Urinary bladder (tissue), 4 donors: Measurements from ENCODE around the gene SH3D19. TPM values are rescaled to one million over a fixed set of nuclear protein-coding genes. Genes with fewer than 3 reads are reported as not detected.

ENCODE experiments used
- DNase-seq: peaks from one replicate; pipeline ENCODE4 v3.0.0-alpha.2; 2015; ENCODE audit errors: extremely low spot score
- H3K27ac ChIP-seq: one replicate; pipeline ENCODE4 v1.5.1; 2013; ENCODE audit warnings: low read depth, mild to moderate bottlenecking, moderate library complexity
- H3K36me3 ChIP-seq: one replicate; pipeline ENCODE4 v1.6.1; 2013; ENCODE audit warnings: mild to moderate bottlenecking, moderate library complexity; ENCODE audit not compliant: insufficient read depth
- H3K4me1 ChIP-seq: one replicate; pipeline ENCODE4 v1.6.1; 2013; ENCODE audit warnings: mild to moderate bottlenecking, moderate library complexity; ENCODE audit not compliant: insufficient read depth
- H3K4me3 ChIP-seq: one replicate; pipeline ENCODE4 v1.5.1; 2013; ENCODE audit warnings: low read depth, low read length
- WGBS: extraction: QIAGEN DNeasy Blood & Tissue Kit; methylation state at CpG from one replicate; pipeline ENCODE4 v1.1.7; 2013; 5-methylcytosine and 5-hydroxymethylcytosine counted together
- polyA plus RNA-seq: library from polyadenylated mRNA; stranded (reverse); fragments of 200-250 nt; gene quantifications from one replicate; pipeline ENCODE4 v1.2.3, GENCODE V29; 2013
- total RNA-seq: library from RNA; depleted of rRNA; stranded (reverse); fragments of >200 nt; gene quantifications from one replicate; pipeline ENCODE4 v1.2.3, GENCODE V29; 2014
- donor health status: healthy with polysubstance abuse.
- donor health status: healthy.

Gene SH3D19
- total and polyA plus RNA-seq, 2 donors = 57.1 to 76.5 TPM

DNA sequence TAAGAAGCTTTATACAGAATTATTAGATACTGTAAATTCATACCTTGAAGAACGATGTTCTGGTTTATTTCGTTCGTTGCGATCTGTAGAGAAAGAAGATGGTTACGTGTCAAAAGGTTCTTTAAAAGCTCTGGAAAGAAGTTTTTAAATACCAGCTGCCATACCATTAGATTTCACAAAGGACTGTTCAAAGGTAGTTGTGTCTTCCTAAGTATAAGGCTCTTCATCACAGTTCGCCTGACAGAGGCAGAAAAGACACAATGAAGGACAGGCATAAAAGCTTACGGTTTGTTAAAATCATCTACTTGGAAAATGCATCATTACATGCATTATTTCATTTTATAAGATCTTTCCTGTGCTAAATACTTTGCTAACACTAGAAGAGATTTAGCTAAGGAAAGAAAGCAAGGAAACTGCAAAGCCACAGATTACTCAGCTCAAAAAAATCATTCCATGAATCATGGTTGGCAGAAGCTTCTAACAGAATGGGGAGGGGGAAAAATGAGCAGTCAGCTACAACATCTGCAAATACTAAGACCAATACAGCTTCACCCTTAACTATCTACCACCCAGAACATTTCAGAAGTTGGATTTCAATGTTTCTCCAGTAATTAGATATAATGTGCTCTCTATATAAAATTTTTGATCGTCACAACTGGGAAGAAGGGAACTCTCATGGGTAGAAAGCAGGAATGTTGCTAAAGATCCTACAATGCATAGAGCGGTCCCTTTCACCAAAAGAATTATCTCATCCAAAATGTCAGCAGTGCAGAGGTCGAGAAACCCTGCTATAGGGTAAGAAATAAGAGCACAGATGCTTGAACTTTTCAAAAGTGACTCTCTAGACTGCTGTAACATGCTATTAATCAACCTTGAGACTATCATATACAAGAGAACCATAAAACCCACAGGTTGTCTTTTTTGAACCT is 99.1 kb downstream of the SH3D19 start:
- H3K27ac ChIP-seq = peak overlapping the region; percentile 50
- H3K4me3 ChIP-seq = peak overlapping the region; percentile 42
- no peaks in the 10 kb centered on the region for H3K36me3 ChIP-seq
- no peak for DNase-seq
- no peaks in the 10 kb centered on the region for H3K4me1 ChIP-seq
- WGBS = 40% methylated on average over 10 of the region's 10 CpGs

GRCh38 chr4:151223465-151223864 is 101.9 kb downstream of the SH3D19 start:
- no peaks in the 10 kb centered on the region for H3K36me3 ChIP-seq
- no peak overlapping the region for H3K27ac ChIP-seq
- no peak for DNase-seq
- no peaks in the 10 kb centered on the region for H3K4me1 ChIP-seq
- no peak overlapping the region for H3K4me3 ChIP-seq
- WGBS = 80% methylated on average over 4 of the region's 4 CpGs

DNA sequence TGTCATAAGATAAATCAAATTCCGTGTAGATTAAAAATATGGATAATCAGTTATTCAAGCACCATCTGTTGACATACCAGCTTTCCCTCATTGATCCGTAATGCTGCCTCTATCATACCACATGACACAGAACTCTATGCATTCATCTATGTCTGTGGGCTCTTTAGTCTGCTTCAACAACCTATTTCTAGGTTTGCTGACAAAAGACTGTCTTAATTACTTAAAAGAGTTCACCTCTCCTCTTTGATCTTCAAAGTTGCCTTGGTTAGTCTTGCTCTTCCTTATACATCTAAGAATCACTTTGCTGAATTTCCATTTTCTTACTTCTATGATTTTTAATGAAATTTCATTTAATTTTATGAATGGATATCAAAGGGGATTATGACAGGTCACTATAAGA is 105.5 kb downstream of the SH3D19 start:
- DNase-seq = no peak
- no peaks in the 10 kb centered on the region for H3K36me3 ChIP-seq
- H3K4me1 ChIP-seq = no peaks in the 10 kb centered on the region
- no peak overlapping the region for H3K27ac ChIP-seq
- H3K4me3 ChIP-seq = no peak overlapping the region
- 76% methylated on average over 2 of the region's 2 CpGs for WGBS

GRCh38 chr4:151219091-151219490 is 106.3 kb downstream of the SH3D19 start:
- no peak overlapping the region for H3K4me3 ChIP-seq
- no peak for DNase-seq
- no peaks in the 10 kb centered on the region for H3K36me3 ChIP-seq
- no peak overlapping the region for H3K27ac ChIP-seq
- WGBS = 89% methylated on average over 4 of the region's 4 CpGs
- no peaks in the 10 kb centered on the region for H3K4me1 ChIP-seq

DNA sequence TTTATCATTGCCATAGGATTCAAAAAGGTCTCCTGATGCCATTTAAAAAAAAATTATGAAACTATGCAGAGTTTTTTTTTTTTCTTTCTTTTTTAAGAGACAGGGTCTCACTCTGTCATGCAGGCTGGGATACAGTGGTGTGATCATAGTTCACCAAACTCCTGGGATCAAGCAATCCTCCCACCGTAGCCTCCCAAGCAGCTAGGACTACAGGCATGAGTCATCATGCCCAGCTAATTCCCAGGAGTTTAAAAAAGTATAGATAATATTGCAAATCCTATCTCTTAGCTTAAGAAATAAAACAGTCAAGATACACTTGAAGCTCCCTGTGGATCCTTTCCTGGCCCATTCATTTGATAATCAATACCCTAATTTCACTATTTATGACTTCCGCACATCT is 107.1 kb downstream of the SH3D19 start:
- WGBS = 70% methylated on average over 2 of the region's 2 CpGs
- Histone ChIP-seq H3K4me1 (no peaks in the 10 kb centered on the region), H3K27ac (no peak overlapping the region), H3K4me3 (no peak overlapping the region), H3K36me3 (no peaks in the 10 kb centered on the region)
- DNase-seq = no peak

- H3K4me3 ChIP-seq = no peak overlapping the region
- 39% methylated on average over 2 of the region's 2 CpGs for WGBS
- H3K36me3 ChIP-seq = no peaks in the 10 kb centered on the region
- no peak for DNase-seq
- no peak overlapping the region for H3K27ac ChIP-seq
- H3K4me1 ChIP-seq = no peaks in the 10 kb centered on the region
Measured at GRCh38 chr4:151217326-151217725, 108.1 kb downstream of the SH3D19 start.

DNA sequence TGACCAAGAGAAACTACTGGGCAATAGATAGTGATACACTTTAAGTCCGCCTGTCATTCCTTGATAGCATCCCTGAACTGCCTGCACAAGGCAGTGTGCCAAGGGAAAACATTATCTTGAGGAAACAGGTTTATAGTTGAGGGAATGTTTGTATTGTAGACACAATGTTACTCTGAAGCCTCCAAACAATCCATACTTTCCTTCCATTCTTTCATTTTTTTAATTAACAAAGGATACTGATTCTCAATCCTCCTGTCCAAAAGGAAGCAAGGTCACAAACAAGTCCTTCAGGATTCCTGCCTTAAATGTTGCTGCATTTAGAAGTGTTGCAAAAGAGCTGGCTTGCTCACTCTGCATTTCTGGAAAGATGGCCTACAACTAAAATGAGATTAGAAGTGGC is 110.1 kb downstream of the SH3D19 start:
- no peak overlapping the region for H3K27ac ChIP-seq
- 85% methylated on average over 1 of the region's 1 CpG for WGBS
- no peak for DNase-seq
- H3K4me3 ChIP-seq = no peak overlapping the region
- H3K36me3 ChIP-seq = no peaks in the 10 kb centered on the region
- no peaks in the 10 kb centered on the region for H3K4me1 ChIP-seq

DNA sequence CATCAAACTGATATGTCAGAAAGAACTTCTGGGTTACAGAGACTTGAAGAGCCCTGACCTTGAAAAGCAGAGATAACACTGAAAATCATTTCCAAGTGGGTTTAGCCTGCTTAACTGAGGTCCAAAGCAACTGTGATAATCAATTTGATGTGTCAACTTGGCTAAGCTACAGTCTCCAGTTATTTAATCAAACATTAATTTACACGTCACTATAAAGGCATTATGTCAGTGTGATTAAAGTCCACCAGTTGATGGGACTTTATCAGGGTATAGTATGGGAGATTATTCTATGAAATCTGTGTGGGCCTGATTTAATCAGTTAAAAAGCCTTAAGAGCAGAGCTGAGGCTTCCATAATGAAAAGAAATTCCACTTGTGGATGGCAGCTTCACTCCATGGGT is 117.5 kb downstream of the SH3D19 start:
- Histone ChIP-seq H3K36me3 (peaks cover 2% of the 10 kb centered on the region), H3K27ac (no peak overlapping the region), H3K4me3 (no peak overlapping the region), H3K4me1 (no peaks in the 10 kb centered on the region)
- no peak for DNase-seq
- WGBS = 88% methylated on average over 1 of the region's 1 CpG

DNA sequence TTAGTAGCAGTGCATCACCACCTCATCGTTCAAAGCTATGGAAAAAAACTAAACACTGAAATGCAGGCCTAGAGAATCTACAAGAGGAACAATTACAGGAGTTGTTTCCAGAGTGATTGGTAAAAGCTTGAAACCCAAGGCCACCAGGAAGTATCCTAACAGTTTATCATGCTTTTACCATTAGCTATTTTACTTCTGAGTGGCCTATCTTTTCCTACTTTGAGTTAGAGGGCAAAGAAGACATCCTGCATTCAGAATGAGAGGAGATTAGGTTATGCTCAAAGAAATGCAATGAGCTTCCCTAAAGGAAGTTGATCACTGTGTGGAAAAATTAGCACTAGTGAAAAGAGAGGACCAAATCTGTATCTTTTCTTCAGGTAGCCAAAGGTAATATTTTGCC is 118.2 kb downstream of the SH3D19 start:
- Histone ChIP-seq H3K4me3 (no peak overlapping the region), H3K36me3 (peaks cover 2% of the 10 kb centered on the region), H3K4me1 (no peaks in the 10 kb centered on the region), H3K27ac (no peak overlapping the region)
- 37% methylated on average over 1 of the region's 1 CpG for WGBS
- no peak for DNase-seq

DNA sequence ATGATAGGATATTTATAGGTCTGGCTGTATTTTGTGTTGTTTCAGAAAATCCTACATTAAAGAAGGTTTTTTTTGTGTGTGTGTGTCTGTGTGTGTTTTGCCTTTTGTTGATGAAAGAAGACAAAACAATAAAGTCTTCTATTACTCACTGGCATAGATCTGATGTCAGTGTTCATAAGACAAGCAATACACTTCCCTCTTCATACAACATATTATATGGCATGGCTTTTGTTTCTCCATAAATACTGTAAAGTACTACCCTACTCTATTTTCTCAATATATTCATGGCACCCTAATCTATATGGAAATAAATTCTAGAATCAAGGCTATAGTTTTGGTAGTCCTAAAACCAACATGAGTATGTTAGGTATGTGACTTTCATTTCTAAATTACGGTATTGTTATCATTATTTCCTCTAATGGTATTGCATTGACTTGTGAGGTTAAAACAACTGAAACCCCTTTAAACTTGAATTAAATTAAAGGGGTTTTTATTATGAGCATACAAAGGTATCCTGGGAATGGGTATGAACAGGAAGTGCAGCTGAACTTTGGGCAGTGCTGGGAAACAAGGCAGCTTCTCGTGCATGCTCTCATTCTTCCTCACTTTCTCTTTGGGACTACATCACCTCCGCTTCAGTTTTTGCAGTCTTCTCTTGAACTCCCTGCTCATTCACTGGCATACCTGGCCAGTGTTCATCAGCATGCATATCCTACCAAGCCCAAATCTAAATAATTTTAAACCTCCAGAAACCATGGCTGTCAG is 119.0 kb downstream of the SH3D19 start:
- Histone ChIP-seq H3K4me3 (no peak overlapping the region), H3K4me1 (no peaks in the 10 kb centered on the region), H3K27ac (no peak overlapping the region), H3K36me3 (peaks cover 2% of the 10 kb centered on the region)
- WGBS = 57% methylated on average over 3 of the region's 3 CpGs
- no peak for DNase-seq

DNA sequence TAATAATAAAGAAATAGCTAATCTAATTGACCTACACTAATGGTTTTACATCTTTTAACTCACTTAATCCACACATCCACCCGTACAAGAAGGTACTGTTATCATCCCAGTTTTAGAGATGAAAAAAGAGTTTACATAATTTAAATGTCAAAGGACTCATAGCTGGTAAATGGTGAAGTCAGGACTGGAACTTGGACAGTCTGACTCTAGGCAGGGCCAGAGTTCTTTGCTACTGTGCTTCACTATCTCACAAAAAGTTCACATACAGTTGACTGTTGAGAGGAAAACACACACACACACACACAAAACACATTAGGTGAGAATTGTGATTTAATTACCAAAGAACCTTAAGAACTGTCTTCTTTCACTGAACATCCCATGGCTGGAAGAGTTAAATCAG is 119.7 kb downstream of the SH3D19 start:
- H3K27ac ChIP-seq = no peak overlapping the region
- peaks cover 2% of the 10 kb centered on the region for H3K36me3 ChIP-seq
- DNase-seq = no peak
- H3K4me1 ChIP-seq = no peaks in the 10 kb centered on the region
- no peak overlapping the region for H3K4me3 ChIP-seq
- WGBS = 17% methylated on average over 1 of the region's 1 CpG

GRCh38 chr4:151204925-151205524 is 120.4 kb downstream of the SH3D19 start:
- WGBS = 87% methylated on average over 10 of the region's 10 CpGs
- Histone ChIP-seq H3K36me3 (peaks cover 2% of the 10 kb centered on the region), H3K27ac (no peak overlapping the region), H3K4me1 (no peaks in the 10 kb centered on the region), H3K4me3 (no peak overlapping the region)
- DNase-seq = no peak

GRCh38 chr4:151202851-151203455 is 122.5 kb downstream of the SH3D19 start:
- no peaks in the 10 kb centered on the region for H3K4me1 ChIP-seq
- no peak overlapping the region for H3K27ac ChIP-seq
- no peaks in the 10 kb centered on the region for H3K36me3 ChIP-seq
- H3K4me3 ChIP-seq = no peak overlapping the region
- 45% methylated on average over 6 of the region's 6 CpGs for whole genome bisulfite sequencing
- DNase-seq = no peak
